Activated T-cell treated with anti-CD3 and anti-CD28 coated beads, Interleukin-2, amount 50 U/mL, for 48 hours (primary cell): ENCODE measurements around the gene PTPRR.
"Not testable (repeated sequence)": the region's sequence is repeated elsewhere in the genome, so short reads cannot be mapped to it uniquely, and the experiment has no call there.

Experiments
- DNase-seq, 2 experiments: peaks; one replicate each; pipeline ENCODE4 v3.0.0-alpha.2; 2020

The PTPRR gene

DNA sequence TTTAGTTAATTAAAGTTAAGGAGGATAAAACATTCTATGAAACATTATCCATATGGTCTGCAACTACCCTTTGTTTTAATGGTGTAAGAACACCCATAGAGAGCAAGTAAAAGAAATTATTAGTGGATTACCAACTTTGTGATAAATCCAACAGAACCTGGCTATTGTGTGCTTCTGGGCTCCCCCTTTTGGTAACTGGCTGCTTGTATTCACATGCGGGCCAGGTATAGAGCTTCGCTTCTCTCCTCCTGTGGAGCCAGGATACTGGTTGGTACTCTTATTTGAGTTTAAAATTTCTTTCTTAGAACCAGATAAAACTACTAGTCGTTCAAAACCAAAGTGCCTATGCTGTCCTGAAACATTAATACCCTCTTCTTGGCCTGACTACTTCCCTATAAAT lies 81.0 kb downstream of the PTPRR start:
- no peak for DNase-seq

DNA sequence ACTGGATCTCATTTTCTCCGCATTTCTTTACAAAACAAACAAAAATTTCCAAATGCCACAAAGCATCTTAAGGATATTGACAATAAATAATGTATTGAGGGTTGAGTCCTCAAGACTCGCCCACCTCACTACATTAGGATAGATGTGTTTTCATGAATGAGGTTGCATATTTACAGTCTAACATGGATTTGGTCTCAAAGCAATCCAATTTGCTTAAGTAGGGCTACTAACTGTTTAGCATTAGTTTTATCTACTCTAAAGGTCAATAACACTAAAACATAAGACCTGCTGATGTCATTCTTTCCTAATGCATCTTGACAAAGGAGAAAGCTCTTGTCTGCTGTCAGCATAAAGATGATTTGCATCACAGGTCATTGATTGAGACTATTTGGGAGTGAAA lies 82.4 kb downstream of the PTPRR start:
- DNase-seq, result no peak

DNA sequence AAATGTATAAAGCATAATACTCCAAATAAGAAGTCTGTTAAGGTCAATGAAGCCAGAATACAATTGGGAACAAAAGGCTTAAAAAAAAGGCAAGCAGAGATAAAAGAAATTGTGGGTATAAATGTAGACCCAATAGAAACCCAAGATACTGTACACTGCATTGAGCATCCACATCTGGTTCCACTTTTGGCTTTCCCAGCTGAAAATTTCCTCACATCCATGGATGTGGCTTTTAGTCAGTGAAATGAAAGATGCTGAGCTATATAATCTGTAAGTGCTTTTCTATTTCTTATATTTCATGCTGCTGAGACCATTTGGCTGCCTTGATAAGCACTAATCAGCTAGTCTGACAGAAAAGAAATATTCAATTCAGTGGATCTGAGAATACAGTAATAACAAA lies 83.5 kb downstream of the PTPRR start:
- DNase-seq, result no peak

DNA sequence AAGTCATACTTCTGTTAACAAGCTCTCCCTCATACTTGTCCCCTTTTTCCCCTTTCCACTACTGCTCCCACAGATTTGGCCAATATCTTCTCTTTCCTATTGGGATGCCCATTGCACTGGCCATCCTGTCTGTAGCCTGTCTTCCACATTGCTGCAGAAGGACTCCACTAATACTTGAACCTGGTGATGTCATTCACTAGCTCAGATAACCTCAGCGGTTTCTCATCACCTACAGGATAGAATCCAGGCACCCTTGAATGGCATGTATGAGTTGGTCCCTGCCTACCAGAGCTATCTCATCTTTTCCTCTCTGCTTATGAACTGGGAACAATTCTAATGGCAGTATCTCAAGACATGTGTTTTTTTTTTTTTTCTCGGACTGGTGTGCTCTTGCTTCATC lies 84.6 kb downstream of the PTPRR start:
- DNase-seq, result no peak

DNA sequence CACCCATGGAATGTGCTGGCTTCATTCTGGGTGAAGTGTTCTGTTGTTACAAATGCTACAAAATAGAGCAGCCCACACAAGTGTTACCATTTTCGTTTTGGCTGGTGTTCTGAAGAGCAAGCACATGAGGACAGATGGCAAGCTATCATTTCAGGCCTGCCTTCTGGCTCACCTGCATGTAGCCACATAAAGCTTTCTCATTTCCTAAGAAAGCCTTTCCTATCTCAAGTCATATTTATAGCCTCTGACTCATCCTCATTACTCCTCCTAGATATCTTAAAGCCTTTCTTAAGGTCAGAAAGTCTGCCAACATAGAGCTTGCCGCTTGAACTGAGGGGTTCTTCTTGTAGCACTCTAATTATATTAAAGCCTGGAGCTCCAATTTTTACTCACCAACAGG lies 89.0 kb downstream of the PTPRR start:
- DNase-seq, result no peak

DNA sequence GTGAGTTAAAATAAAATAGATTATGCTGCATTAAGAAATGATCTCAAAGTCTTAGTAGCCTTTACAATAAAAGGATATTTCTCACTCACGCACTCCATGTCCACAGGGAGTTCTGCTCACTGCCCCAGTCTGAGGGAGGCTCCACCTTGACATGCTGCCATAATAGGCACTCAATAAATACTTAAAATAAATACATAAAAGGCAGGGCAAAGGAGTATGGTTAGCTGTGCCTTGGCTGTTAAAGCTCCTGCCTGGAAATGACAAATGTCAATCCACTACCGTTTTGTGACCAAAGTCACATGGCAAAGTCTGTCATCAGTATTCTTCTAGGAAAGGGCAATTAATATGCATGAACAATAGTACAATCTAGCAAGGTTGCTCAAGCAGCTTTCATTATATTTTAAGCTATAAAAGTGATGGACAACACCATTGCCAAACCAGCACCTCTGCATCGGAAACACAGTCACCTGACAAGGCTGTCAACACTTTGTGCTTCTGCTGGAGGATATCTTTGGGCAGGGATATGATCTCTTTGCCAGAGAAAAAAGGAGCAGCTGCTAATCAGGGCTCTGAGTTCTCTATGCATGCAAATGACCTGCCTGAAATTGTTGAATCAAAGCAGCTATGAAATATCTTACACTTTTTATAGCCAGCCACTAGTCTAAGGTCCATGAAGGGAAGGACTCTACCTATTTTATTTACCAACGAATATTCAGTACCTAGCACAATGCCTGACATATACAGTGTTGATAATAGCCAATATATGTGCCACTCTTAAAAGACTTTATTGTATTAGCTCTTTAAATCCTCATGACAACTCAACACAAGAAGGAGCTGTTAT lies 90.1 kb downstream of the PTPRR start:
- no peak for DNase-seq

- DNase-seq, result no peak
These were observed 91.5 kb downstream of the PTPRR start for GRCh38 chr12:70829070-70829469.

DNA sequence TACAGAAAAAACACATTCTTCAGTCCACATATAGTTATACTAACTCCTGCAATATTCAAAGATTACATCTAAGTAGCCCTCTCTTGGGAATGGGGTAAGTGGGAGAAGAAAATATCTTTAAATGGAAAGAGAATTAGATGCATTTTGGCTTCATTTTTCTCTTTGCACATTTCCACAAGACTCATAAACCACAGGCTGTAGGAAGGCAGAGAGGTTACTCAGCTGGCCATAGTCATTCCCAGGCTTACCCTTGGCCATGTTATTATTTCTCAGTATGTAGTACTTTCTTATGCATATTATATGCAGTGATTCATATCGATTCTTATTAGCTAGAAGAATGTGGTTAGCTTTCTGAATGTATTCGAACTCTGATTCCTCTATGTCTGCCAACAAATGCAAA lies 92.2 kb downstream of the PTPRR start:
- DNase-seq, result no peak

DNA sequence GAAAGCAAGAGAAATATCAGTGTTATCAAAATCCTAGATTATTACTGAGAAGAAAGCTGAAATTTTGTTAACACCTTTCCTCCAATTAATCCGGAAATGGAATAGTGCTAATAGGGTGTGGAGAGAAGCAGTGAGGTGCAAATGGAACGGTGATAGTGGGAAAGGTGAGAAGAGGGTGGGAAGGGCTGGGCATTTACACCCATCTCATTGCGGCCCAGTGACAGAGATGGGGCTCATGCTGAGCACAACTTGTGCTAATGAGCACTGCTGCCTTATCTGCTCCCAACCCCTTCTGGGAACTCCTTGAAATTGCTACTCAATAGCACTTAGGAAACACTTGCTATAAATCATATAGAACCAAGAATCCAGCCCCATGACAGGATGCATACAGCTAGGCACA lies 94.4 kb downstream of the PTPRR start:
- no peak for DNase-seq

DNA sequence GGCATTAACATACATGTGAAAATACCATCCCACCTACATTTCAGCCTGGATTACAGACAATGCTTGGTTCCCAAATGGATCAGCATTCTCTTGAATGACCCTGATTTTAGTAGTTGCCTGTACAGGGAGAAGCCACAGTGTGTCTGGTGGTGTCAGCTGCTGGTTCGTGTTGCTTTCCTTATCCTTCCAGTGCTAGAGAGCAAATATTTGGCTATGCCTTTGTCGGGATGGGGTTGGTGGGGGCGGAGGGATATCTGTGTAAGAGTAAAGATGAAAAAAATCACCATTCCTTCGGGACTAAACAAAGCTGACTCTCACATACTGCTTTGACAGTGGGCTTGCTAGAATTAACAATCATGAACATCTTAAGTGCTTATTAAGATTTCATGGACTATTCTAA lies 96.0 kb downstream of the PTPRR start:
- no peak for DNase-seq

DNA sequence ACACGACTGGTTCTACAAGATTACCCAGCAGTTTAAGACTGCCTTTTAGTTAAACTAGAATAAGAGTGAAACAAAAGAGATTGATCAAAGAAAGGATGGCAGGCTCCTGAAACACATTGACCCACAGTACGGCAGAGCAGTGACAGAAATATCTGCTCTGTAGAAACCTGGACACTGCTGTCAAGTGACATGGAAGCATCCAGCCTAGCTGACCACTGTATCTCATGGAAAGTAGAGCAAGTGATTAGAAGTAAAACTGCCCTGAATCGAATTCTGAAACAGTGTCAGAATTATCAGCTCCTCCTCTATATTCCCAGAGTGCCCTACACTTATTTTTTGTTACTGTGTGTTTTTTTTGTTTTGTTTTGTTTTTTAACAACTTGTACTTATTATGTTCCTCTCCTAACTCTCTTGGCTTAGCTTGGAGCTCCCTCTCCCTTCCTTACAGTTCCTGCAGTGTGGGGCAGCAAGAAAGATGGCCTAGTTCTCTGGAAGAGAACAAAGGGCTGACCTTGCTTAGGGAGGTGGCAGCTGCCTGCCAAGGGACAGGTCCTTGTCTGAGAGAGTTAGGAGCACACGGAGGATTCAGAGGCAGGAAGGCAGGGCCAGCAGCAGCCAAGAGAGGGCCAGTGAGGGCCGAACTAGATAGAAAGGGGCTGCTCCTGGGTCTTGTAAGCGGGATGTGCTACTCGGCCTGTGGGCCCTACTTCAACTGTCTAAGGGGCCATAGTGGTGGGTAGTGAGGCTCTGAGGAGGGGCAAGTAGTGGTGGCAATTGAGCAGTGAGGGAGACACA lies 97.2 kb downstream of the PTPRR start:
- no peak for DNase-seq

DNA sequence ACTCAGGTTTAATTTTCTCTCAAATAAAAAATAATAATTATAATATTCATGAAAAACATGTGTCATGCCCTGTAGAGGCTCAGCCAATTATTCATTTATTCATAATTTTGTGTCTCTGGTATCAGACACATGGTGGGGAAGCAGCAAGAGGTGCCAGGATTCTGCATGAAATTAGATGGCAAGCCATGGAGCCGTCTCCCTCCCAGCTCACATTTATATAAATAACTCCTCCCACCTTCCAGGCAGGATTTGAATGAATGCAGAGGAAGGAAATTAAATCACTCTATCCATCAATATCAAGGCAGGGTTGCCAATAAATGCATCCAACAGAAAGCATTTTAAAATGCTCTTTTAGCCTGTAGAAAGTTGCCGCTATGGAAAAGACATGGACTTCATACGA lies 98.1 kb downstream of the PTPRR start:
- DNase-seq, result no peak

GRCh38 chr12:70815971-70816391 lies 104.6 kb downstream of the PTPRR start:
- DNase-seq, result no peak

DNA sequence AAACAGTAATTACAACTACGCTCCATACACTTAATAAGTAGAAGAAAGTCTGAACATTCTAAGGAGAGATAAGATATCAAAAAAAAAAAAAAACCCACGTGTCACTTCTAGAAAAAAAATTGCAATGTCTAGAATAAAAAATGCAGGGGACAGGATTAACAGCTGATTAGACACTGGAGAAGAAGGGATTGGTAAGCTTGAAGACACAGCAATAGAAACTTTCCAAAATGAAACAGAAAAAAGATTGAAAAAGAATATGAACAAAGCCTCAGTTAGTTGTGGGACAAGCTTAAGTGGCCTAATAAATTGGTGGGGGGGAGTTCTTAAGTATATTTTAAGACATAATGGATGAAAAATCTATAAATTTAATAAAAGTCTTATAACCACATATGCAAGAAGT lies 105.5 kb downstream of the PTPRR start:
- DNase-seq, result no peak

DNA sequence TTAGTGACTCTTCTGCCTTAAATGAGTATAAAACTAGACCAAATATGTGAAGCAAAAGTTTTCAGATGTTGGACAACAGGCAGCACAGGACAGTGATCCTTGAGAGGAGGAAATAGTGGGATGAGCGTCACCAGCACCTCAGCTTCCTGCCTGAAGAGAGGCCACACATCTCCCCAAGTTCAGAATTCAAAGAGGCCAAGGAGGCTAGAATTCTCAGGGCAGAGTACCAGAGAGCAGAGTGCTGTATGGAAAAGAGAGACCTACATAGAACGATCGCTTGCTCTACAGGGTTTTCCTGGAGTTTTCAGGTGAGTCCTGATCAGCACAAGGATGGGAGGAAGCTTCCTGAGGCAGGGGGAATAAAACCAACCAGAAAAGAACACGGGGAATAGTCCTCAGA lies 107.0 kb downstream of the PTPRR start:
- DNase-seq, result no peak

DNA sequence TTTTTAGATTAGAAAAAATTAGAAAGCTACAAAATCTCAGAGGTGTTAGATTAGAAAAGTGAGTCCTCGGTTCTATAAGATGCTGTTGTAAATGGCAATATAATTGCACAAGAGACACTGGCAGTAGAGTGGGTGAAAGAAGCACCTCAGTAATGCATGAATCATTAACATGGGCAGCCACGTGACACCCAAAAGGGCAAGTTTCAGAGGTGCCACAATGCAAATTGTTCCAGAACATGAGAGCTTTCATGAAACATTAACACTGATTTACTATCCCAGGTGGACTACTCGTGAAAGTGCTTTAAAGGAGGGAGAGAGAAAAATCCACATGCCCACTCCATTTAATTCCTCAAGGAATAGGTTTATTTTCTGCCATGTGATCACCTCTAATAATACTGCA lies 108.4 kb downstream of the PTPRR start:
- DNase-seq, result no peak

- no peak for DNase-seq
These were observed 110.7 kb downstream of the PTPRR start for GRCh38 chr12:70809887-70810286.

GRCh38 chr12:70807993-70808392 lies 112.5 kb downstream of the PTPRR start:
- not testable (repeated sequence) for DNase-seq

GRCh38 chr12:70806827-70807226 lies 113.7 kb downstream of the PTPRR start:
- no peak for DNase-seq

- DNase-seq, result no peak
These were observed 114.5 kb downstream of the PTPRR start for GRCh38 chr12:70806043-70806442.

DNA sequence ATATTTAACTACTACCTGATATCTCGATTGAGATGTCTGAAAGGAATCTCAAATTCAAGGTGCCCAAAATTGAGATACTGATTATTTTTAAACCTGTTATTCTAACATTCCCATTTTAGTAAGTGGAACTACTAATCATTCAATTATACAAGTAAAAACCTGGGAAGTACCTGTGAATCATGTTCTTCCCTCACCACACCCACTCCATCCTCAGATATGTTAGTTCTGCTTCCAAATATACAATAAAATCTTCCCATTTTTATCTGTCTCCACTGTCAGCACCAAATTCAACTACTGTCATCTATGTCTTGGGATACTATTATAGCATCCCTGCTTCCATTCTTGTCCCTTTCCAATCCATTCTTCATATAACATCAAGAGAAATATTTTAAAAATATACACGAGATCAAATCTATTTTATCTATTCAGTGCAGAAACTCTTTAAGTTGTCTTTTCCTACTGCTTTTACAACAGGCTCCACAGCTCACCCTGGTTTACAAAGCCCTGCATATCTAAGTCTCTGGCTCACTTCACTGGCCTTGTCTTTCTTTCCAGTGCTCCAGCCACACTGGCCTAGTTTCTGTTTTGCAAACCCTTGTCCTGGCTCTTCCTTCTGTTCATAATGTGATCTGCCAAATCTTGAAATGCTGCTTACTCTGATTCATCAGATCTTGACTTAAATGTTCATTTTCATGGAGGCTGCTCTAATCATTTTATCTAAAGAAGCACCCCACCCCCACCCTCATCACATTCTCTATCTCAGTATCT lies 122.3 kb downstream of the PTPRR start:
- DNase-seq, result no peak

DNA sequence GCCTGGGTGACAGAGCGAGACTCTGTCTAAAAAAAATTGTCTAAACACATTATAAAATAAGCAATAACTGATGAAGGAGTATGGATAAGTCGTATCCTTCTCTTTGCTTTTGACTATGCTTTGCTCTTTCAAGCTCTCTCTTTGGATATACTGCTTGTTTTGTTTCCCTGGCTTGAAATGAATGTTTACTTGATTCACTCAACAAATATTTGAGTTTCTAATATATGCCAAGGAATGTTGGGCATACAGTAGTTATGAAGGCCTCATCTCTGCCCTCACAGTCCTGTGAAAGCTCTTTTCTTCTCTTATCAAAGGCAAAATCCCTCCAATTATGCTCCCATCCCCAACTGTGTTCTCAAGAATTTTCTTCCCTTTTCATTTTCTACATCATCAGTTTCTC lies 123.5 kb downstream of the PTPRR start:
- DNase-seq, result no peak

DNA sequence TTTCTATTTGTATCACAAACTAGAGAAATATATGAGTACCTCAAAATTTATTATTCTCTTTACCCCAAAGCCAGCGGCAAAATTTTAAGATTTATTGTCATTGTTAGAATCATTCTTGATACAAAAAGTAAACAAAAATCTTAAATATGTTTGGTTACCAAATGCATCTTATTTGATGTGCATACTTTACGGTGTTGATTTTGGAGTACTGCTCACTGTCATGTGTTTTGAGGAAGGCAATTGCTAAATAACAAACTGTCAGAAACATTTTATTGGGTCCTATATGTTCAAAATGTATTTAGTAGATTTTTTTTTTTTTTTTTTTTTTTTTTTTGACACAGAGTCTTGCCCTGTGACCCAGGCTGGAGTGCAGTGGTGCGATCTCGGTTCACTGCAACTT lies 124.9 kb downstream of the PTPRR start:
- DNase-seq, result no peak

DNA sequence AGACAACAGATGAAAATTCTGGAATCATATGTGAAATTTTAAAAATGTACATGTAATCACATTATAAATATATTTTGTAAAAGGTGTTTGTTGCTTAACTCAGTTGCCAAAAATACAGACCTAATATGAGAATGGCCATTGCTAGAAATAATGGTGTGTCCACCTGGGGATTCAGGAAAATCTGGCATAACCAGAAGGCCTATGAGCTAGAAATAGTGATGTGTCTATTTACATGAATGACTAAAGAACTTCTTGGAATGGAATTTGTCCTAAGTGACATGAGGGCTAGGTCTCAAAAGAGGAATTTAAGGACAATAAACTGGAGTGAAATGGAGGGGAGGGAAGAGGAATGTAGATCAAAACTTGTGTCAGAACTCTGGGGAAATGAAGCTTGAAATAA lies 126.4 kb downstream of the PTPRR start:
- DNase-seq, result no peak
